NCI-H146 (cell line): ENCODE data around the gene SLC27A6.
"Not testable (repeated sequence)": the region's sequence is repeated elsewhere in the genome, so short reads cannot be mapped to it uniquely, and the experiment has no call there.

Experiments
- DNase-seq: peaks from one replicate; lab custom pipeline; 2025; lab: John Stamatoyannopoulos, UW

Gene SLC27A6

DNA sequence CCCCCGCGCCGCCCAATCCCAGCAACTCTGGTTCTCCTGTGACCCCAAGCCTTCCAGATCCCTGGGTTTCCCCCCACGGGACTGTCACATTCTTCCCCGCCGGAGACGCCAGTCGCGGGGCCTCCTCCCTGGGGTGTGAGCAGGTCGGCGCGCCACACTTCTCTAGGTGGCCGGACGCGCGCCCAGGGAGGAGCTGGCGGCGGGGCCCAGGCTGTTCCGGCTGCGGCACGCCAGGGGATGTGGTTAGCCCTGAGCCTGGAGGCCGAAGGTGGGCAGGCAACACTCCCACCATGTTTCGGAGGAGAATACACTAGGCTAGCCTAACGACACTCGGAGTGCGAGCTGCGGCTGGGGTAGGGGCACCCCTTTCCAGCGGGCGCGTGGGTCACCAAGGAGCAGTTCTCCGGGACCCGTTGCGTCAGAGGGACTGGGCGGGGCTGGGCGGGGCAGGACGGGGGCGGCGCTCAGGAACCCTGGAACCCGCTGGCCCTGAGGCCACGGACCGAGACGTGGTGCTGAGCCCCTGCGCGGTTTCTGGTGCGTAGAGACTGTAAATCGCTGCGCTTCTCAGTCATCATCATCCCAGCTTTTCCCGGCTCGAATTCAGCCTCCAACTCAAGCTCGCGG, at the start of gene SLC27A6:
TSS of gene SLC27A6 (plus strand) at position 478 of the 627 bp plus-strand sequence. CDS start 650 bp downstream, outside the sequence.
- no peak for DNase-seq

DNA sequence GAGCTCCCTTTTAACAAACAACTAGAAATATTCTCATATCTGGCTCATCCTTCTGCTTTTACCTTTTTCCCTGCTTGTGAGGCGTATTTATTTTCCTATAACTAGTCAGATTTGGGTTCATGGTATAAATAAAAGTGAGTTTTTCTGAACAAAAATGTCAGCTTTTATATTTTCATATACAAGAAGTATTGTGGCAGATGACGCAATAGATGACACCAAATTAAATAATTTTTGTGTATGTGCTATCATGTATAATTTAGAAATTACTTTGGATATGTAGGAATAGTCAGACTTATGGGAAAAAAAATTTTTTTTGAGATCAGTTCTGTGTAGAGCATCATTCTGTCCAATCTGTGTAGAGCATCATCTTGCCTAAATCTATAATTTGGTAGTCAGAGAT, 45.7 kb upstream of the SLC27A6 start:
- DNase-seq: no peak

DNA sequence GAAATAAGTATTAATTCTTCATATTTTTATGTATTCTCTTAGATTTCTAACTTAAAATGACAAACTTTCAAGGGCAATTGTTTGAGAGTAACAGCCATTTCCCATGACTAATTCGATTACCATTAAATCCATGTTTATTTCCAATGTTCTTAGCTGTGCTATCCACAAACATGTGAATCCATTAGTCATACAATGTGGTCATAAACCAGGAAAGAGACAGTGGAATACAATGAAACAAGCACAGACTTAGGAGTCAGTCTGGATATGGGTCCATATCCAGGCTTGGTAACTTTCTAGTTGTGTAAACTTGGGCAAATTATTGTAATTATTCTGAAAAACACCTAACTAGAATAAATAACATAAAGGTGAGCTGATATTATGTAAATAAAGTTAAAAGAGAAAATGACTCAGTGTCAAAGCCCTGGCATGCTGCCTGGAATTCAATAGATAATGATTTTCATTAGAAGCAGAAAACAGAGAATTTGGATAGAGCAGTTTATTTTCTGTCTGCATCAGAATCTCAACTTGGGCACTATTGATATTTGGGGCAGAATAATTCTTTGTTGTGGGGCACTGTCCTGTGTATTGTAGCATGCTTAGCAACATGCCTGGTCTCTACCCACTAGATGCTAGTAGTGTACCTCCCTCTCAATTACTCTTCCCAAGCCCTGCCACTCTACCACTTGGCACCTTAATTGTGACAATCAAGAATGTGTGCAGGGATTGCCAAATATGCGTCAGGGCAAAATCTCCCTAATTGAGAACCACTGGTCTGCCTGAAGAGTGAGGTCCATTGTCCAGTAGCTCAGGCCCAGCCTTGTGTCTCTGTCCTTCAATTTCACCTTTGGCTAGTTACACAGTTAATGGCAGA, 44.7 kb upstream of the SLC27A6 start:
- no peak for DNase-seq

GRCh38 chr5:128924299-128924698, 41.0 kb upstream of the SLC27A6 start:
- DNase-seq: no peak

GRCh38 chr5:128925973-128926372, 39.3 kb upstream of the SLC27A6 start:
- no peak for DNase-seq

DNA sequence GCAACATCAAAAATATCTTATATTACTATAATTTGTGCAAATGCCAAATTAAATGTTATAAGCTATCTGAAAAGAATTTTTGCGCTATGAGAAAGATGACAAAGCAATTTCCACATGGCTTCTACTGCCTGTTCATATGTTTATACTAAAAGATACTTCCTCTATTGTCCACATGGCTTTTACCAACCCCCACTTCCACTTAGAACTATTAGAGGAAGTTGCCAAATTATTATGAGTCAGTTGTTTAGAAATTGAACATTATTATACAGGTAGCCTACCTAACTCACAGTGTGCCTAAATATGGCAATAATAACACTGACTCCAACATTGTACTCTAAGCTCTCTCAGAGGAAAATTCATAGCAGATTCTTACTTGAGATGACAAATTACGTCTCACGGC, 37.6 kb upstream of the SLC27A6 start:
- DNase-seq: no peak

DNA sequence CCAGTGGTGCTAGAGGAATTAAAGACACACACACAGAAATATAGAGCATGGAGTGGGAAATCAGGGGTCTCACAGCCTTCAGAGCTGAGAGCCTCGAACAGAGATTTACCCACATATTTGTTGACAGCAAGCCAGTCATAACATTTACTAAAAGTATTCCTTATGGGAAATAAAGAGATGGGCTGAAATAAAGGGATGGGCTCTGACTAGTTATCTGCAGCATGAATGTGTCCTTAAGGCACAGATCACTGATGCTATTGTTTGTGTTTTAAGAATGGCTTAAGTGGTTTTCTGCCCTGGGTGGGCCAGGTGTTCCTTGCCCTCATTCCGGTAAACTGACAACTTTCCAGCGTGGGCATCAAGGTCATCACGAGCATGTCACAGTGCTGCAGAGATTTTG, 33.1 kb upstream of the SLC27A6 start:
- DNase-seq: not testable (repeated sequence)

DNA sequence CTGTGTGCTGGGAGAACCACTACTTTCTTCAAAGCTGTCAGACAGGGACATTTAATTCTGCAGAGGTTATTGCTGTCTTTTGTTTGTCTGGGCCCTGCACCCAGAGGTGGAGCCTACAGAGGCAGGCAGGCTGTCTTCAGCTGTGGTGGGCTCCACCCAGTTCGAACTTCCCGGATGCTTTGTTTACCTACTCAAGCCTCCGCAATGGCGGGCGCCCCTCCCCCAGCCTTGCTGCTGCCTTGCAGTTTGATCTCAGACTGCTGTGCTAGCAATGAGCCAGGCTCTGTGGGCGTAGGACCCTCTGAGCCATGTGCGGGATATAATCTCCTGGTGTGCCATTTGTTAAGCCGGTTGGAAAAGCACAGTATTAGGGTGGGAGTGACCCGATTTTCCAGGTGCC, 22.2 kb upstream of the SLC27A6 start:
- not testable (repeated sequence) for DNase-seq

DNA sequence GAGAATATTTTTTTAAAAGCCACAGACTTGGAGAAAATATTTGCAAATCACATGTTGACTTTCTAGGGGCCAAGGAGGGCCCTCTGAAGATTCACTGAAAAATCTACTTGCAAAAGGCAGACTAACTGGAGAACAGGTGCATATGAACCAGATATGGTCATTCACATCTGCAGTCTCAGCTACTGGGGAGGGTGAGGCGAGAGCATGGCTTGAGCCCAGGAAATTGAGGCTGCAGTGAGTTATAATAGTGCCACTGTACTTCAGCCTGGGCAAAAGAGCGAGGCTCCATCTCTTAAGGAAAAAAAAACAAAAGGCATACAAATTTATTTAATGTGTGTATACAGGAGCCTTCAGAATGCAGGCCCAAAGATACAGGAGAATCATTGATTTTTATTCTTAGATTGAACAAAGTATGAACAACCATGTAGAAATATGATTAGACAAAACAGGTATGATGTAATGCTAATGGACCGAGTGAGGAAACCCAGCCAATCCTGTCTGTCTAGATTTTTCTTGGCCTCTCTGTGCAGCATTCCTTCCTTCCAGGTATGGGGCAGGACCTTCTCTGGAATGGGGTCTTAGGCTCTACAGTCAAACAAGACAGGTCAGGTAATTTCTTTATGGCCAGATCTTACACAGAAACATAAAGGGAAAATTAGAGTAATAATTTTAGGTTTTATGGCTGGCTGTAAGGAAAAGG, 15.3 kb upstream of the SLC27A6 start:
- DNase-seq: no peak

DNA sequence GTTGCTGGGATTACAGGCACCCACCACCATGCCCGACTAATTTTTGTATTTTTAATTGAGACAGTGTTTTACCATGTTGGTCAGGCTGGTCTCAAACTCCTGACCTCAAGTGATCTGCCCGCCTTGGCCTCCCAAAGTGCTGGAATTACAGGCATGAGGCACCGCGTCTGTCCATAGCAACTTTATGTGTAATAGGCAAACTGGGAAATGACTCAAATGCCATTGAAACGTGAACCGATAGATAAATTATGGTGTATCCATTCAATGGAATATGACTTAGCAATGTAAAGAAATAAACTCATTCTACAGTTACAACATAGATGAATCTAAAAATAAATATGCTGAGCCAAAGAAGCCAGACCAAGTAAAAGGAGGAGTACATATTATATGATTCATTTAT, 14.0 kb upstream of the SLC27A6 start:
- not testable (repeated sequence) for DNase-seq

GRCh38 chr5:128956164-128956563, 9.1 kb upstream of the SLC27A6 start:
- DNase-seq: no peak

- DNase-seq: no peak
These were observed 3.1 kb upstream of the SLC27A6 start for GRCh38 chr5:128962211-128962610.

- no peak for DNase-seq
These were observed 482 bp downstream of the SLC27A6 start for GRCh38 chr5:128965638-128966302.

- no peak for DNase-seq
These were observed 1.1 kb downstream of the SLC27A6 start for GRCh38 chr5:128966375-128966774.

DNA sequence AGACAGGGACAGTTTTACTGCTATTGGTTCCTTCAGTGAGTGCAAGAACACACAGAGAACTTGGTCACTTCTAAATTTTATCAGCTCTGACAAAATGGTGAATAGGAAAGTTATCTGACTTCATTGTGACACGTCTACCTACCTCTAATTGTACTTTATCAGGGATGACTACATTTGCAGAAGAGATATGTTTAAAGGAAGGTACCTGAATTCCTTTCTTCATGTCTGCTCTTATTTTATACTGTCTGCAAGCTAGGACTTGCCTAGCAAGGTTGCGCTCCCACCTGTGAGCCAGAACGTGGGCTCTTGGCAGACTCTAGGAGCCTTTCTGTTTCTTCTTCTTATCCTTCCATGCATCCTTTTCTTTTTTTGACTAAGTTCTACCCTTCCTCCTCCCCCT, 1.6 kb downstream of the SLC27A6 start:
- no peak for DNase-seq

- no peak for DNase-seq
These were observed 8.0 kb downstream of the SLC27A6 start for GRCh38 chr5:128973244-128973643.

- DNase-seq: no peak
These were observed 9.3 kb downstream of the SLC27A6 start for GRCh38 chr5:128974567-128974966.

- DNase-seq: no peak
These were observed 14.5 kb downstream of the SLC27A6 start for GRCh38 chr5:128979761-128980160.

DNA sequence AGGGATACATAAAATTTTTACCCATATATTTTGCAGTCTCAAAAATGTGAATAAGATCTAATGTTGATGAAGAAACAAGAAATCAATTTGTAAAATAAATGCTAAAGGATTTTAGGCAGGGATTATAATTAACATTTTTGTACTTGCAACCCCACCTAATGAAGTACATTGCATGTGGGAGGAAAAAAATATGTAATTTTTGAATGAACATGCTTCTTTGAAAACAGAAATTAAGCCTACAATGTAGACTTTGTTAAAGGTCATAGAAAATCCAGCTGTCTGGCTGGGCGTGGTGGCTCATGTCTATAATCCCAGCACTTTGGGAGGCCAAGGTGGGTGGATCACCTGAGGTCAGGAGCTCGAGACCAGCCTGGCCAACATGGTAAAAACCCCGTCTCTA, 15.6 kb downstream of the SLC27A6 start:
- no peak for DNase-seq

GRCh38 chr5:128984480-128984879, 19.2 kb downstream of the SLC27A6 start:
- DNase-seq: no peak

DNA sequence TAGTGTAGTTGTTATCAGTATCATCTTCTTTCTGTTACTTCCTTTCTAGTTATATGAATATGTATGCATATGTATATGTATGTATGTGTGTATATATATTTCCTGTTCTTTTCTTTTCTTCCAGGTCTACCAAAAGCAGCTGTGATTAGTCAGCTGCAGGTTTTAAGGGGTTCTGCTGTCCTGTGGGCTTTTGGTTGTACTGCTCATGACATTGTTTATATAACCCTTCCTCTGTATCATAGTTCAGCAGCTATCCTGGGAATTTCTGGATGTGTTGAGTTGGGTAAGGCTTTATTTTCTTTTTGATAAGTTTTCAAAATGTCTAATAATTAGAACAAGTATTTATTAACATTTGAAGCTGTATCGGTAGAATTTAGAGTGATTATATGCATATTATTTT, 23.2 kb downstream of the SLC27A6 start:
- no peak for DNase-seq

DNA sequence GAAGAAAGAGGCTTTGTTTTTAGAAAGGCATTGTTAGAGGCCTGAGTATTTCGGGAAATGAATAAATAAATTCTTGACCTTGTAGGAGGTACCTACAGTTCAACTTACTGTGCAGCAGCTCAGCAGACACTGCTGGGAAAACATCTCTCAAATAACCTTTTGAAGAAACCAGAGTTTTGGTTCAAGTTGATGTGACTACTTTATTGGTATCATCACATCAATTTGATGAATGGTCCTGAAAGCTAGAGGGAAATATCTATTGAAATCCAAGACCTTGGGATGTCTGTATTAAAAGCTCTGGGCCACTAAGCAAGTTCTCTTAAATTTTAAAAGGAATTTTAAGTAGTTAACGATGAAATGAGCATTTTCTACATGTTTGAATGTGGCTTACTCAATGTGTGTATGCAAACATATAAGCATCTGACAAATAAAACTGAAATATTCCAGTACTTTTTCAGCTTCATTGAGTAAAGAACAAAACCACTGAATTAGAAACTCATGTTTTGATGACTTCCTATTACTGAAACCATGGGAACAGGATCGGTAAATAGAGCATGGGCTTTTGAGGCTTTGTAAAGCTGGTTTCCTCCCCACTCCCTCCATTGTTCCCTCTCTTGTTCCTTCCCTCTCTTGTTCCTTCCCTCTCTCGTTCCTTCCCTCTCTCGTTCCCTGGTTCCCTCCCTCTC, 36.7 kb downstream of the SLC27A6 start:
- no peak for DNase-seq
